Urinary bladder (tissue), 2 donors: ENCODE results near the gene LRRC18. TPM values are rescaled to one million over a fixed set of nuclear protein-coding genes. Genes with fewer than 3 reads are reported as not detected.

Source experiments
- polyA plus RNA-seq: library from polyadenylated mRNA; stranded (reverse); fragments of 200-250 nt; gene quantifications from one replicate; pipeline ENCODE4 v1.2.3, GENCODE V29; 2013
- small RNA-seq: library from RNA; depleted of rRNA; stranded (forward); fragments of <200 nt; gene quantifications from one replicate; pipeline ENCODE3, GENCODE V24; 2014
- total RNA-seq: library from RNA; depleted of rRNA; stranded (reverse); fragments of >200 nt; gene quantifications from one replicate; pipeline ENCODE4 v1.2.3, GENCODE V29; 2014
- donor health status: healthy.

LRRC18 gene
- total and polyA plus RNA-seq, 2 donors: 0.32 to 0.47 TPM

Small RNA genes within 50 kb of the gene (small RNA-seq; reads per million reads assigned to genes)
- gene MIR4294: not detected

Other genes starting within 250 kb of the LRRC18 start
- 60.2 TPM for gene VSTM4, start 175.7 kb upstream of the LRRC18 start, total RNA-seq
- 18.7 TPM for gene VSTM4, start 175.7 kb upstream of the LRRC18 start, polyA plus RNA-seq
- gene FAM170B, start 194.2 kb upstream of the LRRC18 start, total RNA-seq: not detected
- not detected for gene FAM170B, start 194.2 kb upstream of the LRRC18 start, polyA plus RNA-seq
- 14.4 TPM for gene TMEM273, start 248.6 kb upstream of the LRRC18 start, total RNA-seq
- gene TMEM273, start 248.6 kb upstream of the LRRC18 start, polyA plus RNA-seq: 27.3 TPM